ENCODE results near the gene ERVV-1.

ERVV-1 gene

GRCh38 chr19:52997975-52998374 is 15.7 kb upstream of the ERVV-1 start:
- TF ChIP-seq TAF1 (IDR thresholded peaks at IDR 0.05; ENCODE audit: borderline replicate concordance, insufficient read depth, low read length) (no peak), REST (IDR thresholded peaks at IDR 0.05; ENCODE audit: insufficient read depth in 1 of 2, low read depth in 2 of 2, low read length in 2 of 2) (no peak), SIN3A (IDR thresholded peaks at IDR 0.05; ENCODE audit: borderline replicate concordance, insufficient read depth, low read length) (no peak), FOXP2 (optimal IDR thresholded peaks at IDR 0.05; ENCODE audit: borderline replicate concordance, extremely low read depth, extremely low read length, insufficient read depth) (no peak), POLR2AphosphoS5 (IDR thresholded peaks at IDR 0.05; ENCODE audit: low read depth, low read length) (no peak)

- TF ChIP-seq SIN3A (IDR thresholded peaks at IDR 0.05; ENCODE audit: borderline replicate concordance, insufficient read depth, low read length), result no peak
- TF ChIP-seq REST (IDR thresholded peaks at IDR 0.05; ENCODE audit: insufficient read depth in 1 of 2, low read depth in 2 of 2, low read length in 2 of 2), result no peak
- no peak for TF ChIP-seq TAF1 (IDR thresholded peaks at IDR 0.05; ENCODE audit: borderline replicate concordance, insufficient read depth, low read length)
- no peak for TF ChIP-seq FOXP2 (optimal IDR thresholded peaks at IDR 0.05; ENCODE audit: borderline replicate concordance, extremely low read depth, extremely low read length, insufficient read depth)
- TF ChIP-seq POLR2AphosphoS5 (IDR thresholded peaks at IDR 0.05; ENCODE audit: low read depth, low read length), result no peak
Observed at GRCh38 chr19:53002479-53002878, 11.2 kb upstream of the ERVV-1 start.

- no peak for TF ChIP-seq POLR2AphosphoS5 (IDR thresholded peaks at IDR 0.05; ENCODE audit: low read depth, low read length)
- TF ChIP-seq SIN3A (IDR thresholded peaks at IDR 0.05; ENCODE audit: borderline replicate concordance, insufficient read depth, low read length), result no peak
- no peak for TF ChIP-seq FOXP2 (optimal IDR thresholded peaks at IDR 0.05; ENCODE audit: borderline replicate concordance, extremely low read depth, extremely low read length, insufficient read depth)
- TF ChIP-seq TAF1 (IDR thresholded peaks at IDR 0.05; ENCODE audit: borderline replicate concordance, insufficient read depth, low read length), result no peak
- TF ChIP-seq REST (IDR thresholded peaks at IDR 0.05; ENCODE audit: insufficient read depth in 1 of 2, low read depth in 2 of 2, low read length in 2 of 2), result no peak
Observed at GRCh38 chr19:53004242-53004641, 9.5 kb upstream of the ERVV-1 start.

- TF ChIP-seq REST (IDR thresholded peaks at IDR 0.05; ENCODE audit: insufficient read depth in 1 of 2, low read depth in 2 of 2, low read length in 2 of 2), result no peak
- no peak for TF ChIP-seq POLR2AphosphoS5 (IDR thresholded peaks at IDR 0.05; ENCODE audit: low read depth, low read length)
- TF ChIP-seq SIN3A (IDR thresholded peaks at IDR 0.05; ENCODE audit: borderline replicate concordance, insufficient read depth, low read length), result no peak
- no peak for TF ChIP-seq FOXP2 (optimal IDR thresholded peaks at IDR 0.05; ENCODE audit: borderline replicate concordance, extremely low read depth, extremely low read length, insufficient read depth)
- no peak for TF ChIP-seq TAF1 (IDR thresholded peaks at IDR 0.05; ENCODE audit: borderline replicate concordance, insufficient read depth, low read length)
Observed at GRCh38 chr19:53007200-53007599, 6.5 kb upstream of the ERVV-1 start.

GRCh38 chr19:53007606-53008005 is 6.1 kb upstream of the ERVV-1 start:
- TF ChIP-seq SIN3A (IDR thresholded peaks at IDR 0.05; ENCODE audit: borderline replicate concordance, insufficient read depth, low read length), result no peak
- TF ChIP-seq POLR2AphosphoS5 (IDR thresholded peaks at IDR 0.05; ENCODE audit: low read depth, low read length), result no peak
- no peak for TF ChIP-seq REST (IDR thresholded peaks at IDR 0.05; ENCODE audit: insufficient read depth in 1 of 2, low read depth in 2 of 2, low read length in 2 of 2)
- TF ChIP-seq FOXP2 (optimal IDR thresholded peaks at IDR 0.05; ENCODE audit: borderline replicate concordance, extremely low read depth, extremely low read length, insufficient read depth), result no peak
- no peak for TF ChIP-seq TAF1 (IDR thresholded peaks at IDR 0.05; ENCODE audit: borderline replicate concordance, insufficient read depth, low read length)

Data from PFSK-1 (cell line).